ENCODE results near the gene ZNF419.

ZNF419 gene

DNA sequence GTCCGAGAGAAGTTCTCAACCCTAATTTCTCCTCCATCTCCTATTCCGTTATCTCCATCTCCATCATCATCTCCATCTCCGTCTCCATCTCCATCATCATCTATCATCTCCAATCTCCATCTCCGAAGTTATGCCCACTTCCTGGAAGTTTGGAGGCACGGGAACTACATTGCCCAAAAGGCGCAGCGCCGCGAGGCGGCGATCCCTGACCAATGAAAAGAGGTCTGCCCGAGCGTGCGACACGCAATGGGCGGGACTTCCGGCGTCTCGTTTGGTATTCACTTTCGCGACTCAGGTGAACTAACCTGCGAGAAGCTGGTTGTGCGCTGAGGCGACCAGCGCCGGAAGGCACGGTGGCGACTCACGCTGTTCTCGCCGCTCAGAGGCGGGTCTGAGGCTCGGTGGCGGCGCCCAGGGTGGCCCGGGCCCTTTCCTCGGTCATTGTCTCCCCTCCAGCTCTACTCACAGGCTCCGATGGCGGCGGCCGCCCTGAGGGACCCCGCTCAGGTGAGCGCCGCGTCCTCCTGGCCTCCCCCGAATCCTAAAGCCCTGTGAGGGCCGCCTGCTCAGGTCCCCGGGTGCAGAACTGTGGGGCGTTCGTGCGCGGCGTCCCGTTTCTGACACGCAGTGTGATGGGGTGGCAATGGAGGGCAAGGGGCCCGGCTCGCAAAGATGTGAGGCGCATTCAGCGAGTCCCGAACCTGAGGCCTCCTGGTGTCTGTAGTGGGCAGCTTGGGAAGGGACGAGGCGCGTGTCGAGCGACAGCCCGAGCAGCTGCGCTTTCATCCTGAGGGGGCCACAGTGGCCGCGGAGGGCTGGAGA, at the start of gene ZNF419:
ZNF419 (plus strand) TSS at position 274 of the 822 bp plus-strand sequence; CDS start at position 475, 201 bp downstream.
- peak within 1 kb of the TSS; percentile 94 for H3K4me3 ChIP-seq (ENCODE audit: low read depth, low read length)

DNA sequence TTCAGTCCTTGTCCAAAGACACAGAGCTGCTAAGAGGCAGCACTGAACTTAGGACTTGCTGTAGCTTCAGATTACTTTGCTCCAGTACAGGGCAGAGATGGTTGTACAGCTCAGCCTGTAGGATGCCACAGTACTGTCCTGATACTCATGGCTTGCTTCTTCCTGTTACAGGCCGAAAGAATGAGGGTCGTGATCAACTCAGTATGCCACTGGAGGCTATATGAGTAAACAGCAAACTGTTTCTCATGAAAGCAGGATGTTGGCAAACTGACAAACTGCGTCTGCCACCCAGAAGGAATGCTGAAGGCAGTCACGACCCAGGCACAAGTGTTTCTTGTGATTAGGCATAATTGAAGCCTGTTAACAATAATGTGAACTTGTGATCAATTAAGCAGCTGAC, 49.6 kb upstream of the ZNF419 start:
- H3K4me3 ChIP-seq (ENCODE audit: low read depth, low read length) = no peak overlapping the region
- TF ChIP-seq, protein P1, sequence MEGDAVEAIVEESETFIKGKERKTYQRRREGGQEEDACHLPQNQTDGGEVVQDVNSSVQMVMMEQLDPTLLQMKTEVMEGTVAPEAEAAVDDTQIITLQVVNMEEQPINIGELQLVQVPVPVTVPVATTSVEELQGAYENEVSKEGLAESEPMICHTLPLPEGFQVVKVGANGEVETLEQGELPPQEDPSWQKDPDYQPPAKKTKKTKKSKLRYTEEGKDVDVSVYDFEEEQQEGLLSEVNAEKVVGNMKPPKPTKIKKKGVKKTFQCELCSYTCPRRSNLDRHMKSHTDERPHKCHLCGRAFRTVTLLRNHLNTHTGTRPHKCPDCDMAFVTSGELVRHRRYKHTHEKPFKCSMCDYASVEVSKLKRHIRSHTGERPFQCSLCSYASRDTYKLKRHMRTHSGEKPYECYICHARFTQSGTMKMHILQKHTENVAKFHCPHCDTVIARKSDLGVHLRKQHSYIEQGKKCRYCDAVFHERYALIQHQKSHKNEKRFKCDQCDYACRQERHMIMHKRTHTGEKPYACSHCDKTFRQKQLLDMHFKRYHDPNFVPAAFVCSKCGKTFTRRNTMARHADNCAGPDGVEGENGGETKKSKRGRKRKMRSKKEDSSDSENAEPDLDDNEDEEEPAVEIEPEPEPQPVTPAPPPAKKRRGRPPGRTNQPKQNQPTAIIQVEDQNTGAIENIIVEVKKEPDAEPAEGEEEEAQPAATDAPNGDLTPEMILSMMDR (IDR thresholded peaks at IDR 0.05; ENCODE audit: borderline replicate concordance, insufficient read depth, low read depth, low read length) = no peak

DNA sequence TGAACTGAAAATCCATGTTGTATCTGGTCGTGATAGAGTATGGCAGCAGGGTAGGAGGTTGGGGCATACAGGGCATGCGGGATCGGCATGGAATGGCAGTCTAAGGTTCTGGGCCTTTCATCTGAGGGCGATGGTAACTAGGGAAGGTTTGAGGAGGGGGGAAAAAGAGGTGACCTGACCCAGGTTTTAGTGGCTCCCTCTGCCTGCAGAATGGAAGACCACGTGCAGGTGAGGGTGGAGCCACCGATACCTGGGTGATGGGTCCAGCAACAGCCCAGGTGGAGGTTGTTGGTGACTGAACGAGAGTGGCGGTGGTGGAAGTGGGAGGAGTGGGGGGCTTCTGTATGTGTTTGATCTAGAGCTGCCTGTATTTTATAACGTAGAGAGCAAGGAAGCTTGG, 48.6 kb upstream of the ZNF419 start:
- TF ChIP-seq, protein P1 (IDR thresholded peaks at IDR 0.05; ENCODE audit: borderline replicate concordance, insufficient read depth, low read depth, low read length) = no peak

DNA sequence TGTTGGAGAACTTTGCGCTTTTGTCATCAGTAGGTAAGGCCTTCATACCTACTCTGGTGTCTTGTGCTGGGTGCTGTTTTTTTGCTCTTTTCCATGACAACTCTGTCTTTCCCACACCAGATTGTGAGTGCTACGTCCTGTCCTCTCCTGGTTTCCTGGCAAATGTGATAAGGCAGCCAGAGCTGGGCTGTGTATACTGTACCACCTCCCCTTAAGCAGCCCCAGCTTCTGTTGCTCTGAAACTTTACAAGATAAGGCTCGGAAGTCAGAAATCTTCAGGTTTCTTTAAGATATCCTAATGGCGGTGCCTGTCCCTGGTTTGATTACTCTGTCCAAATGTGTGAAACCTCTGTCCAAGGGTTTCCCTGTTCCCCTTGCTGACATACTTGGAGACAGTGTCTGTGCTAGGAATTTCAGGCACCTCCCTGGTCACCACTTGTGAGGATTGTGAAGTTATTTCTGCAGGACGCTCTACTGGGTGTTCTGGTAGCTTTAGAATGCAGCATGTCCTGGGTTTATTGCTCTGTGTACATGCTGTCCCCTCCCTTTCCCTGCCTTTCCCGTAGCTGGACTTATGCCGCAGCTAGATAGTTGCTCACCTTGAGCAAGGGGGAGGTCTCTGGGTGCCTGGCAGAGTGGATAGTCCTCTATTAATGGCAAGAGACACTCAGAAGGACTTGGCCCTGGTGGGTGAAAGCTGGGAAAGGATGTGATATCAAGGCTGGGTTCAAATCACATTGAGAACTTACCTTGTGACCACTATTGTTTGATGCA, 45.4 kb upstream of the ZNF419 start:
- TF ChIP-seq, protein P1 (IDR thresholded peaks at IDR 0.05; ENCODE audit: borderline replicate concordance, insufficient read depth, low read depth, low read length) = no peak
- no peak overlapping the region for H3K4me3 ChIP-seq (ENCODE audit: low read depth, low read length)

More for the DNA sequence above, 48.6 kb upstream of the ZNF419 start:
- no peak overlapping the region for H3K4me3 ChIP-seq (ENCODE audit: low read depth, low read length)

DNA sequence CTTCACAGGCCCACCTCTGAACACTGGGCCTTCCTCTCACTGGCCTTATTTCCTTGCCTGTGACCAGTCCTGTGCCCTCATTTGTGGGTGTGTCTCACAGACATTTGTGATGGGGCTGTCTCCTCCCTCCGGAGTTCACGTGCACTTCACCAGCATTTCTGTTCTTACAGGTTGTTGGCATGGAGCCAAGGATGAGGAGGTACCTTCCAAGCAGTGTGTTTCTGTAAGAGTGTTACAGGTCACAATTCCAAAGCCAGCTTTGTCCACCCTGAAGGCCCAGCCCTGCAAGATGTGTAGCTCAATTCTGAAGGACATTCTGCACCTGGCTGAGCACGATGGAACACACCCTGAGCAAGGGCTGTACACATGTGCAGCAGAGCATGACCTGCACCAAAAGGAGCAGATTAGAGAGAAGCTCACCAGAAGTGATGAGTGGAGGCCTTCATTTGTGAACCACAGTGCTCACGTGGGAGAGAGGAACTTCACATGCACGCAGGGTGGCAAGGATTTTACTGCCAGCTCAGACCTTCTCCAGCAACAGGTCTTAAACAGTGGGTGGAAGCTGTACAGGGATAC, 44.3 kb upstream of the ZNF419 start:
- no peak overlapping the region for H3K4me3 ChIP-seq (ENCODE audit: low read depth, low read length)
- TF ChIP-seq, protein P1 (IDR thresholded peaks at IDR 0.05; ENCODE audit: borderline replicate concordance, insufficient read depth, low read depth, low read length) = no peak

DNA sequence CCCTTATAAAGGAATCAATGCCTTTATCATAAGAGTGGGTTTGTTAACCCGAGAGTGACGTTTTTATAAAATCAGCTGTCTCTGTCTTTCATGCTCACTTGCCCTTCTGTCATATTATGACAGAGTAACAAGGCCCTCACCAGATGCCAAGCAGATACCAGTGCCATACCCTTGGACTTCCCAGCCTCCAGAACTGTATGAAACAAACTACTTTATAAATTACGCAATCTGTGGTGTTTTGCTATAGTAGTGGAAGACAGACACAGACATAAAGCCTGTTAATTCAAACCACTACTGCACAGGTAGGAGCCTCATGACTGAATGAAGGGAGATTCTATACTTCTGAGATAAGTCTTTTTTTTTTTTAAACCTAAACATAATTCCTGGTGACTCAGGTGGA, 35.2 kb upstream of the ZNF419 start:
- TF ChIP-seq, protein P1 (IDR thresholded peaks at IDR 0.05; ENCODE audit: borderline replicate concordance, insufficient read depth, low read depth, low read length) = no peak
- no peak overlapping the region for H3K4me3 ChIP-seq (ENCODE audit: low read depth, low read length)

DNA sequence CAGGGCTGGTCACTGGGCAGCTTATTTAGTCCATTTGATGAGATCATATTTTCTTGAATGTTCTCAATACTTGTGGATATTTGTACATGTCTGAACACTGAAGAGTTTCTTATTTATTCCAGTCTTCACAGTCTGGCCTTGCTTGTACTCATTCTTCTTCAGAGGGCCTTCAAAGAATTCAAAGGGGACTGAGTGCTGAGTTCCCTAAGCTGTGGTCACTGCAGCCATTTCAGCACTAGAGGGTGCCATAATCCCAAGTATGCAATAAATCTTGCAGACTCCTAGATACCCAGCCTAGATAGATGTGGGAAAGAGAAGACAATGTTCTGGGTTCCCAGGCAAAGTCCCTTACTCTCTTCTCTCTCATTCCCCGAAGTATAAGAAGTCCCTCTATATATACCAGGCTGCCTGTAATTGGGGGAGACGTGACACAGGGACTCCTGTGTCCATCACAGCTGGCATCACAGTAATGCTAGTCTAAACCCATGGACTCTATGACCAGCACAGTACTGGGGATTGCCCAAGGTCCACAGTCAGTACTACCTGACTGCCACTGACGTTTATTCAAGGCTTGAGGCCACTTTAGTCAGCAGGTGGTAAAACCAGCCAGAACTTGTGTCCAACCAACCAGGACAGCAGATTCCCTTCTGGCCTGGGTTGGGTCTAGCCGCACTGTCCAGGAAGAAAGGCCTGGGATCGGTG, 21.7 kb upstream of the ZNF419 start:
- TF ChIP-seq, protein P1 (IDR thresholded peaks at IDR 0.05; ENCODE audit: borderline replicate concordance, insufficient read depth, low read depth, low read length) = peak; percentile 42; the same call in 1 of the 2 replicates
- H3K4me3 ChIP-seq (ENCODE audit: low read depth, low read length) = no peak overlapping the region

All from GM12875 (cell line).